ENCODE measurements around the gene PGR.

The PGR gene

GRCh38 chr11:101011881-101012280 lies 117.7 kb downstream of the PGR start:
- no peak for DNase-seq

GRCh38 chr11:101010899-101011298 lies 118.7 kb downstream of the PGR start:
- DNase-seq: no peak

- DNase-seq: no peak
Observed at GRCh38 chr11:101009690-101010055, 119.9 kb downstream of the PGR start.

DNA sequence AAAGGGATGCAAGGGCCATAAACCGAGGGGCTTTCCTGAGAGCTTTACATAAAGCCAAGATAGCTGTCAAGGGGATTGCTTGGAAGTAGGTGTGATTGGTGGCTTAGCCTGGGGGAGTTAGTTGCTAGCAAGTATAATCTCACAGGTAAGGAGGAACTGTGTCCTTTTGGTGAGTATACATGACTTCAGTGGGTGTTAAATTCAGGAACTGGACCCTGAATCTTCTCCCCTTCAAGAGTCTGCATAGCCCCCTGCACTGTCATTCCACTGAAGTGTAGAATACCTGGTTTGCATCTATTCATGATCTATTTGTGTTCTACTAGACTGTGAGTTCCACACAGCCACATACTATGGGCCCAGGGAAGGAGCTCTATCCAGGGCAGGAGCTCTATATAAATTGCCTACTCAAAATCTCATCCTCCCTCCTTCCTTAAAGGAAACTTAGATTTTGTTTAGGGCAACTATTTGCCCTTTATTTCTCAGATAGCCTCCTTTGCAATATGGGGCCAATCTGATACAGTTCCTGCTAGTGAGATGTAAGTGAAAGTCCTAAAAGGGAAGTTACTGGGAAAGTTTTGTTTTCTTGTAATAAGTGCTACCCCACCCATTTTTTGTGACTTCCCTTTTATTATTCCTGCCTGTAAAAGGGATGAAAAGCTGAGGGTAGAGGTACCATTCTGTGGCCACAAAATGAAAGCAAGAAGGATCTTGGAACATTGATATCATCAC lies 120.5 kb downstream of the PGR start:
- DNase-seq: no peak

DNA sequence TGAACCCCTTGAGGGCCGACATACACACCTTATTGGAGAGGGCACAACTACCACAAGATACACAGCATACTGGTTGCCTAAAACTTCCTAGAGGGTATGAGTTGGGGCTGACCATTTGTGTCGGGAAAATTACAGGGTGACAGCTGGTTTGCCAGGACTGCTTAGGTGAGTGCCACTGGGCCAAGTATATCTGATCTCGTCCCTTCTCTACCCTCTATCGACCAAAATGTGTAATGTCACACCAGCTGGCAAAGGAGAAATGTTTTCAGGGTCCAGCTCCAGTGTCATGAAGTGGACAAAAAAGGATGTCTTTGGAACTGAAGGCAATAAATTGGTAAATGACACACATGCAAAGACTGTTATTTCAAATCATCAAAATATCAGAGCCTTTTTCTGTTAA lies 126.1 kb downstream of the PGR start:
- DNase-seq: no peak

DNA sequence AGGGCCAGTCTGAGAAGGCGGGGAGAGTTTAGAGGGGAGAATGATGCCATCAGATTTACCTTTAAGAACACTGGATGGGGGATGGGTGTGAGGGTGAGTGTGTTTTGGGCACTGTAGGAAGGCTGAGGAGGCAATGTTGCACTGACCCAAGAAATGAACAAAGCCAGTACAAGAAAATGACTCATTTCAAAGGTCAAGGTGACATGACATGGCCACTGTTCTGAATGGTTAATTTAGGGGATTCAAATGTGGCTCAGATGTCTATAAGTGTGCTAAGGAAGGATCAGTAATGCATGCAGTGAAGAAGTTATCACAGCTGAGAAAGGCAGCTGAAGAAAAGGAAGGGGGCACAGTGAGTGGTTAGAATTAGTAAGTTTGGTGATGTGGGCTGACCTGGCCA lies 129.9 kb downstream of the PGR start:
- no peak for DNase-seq

DNA sequence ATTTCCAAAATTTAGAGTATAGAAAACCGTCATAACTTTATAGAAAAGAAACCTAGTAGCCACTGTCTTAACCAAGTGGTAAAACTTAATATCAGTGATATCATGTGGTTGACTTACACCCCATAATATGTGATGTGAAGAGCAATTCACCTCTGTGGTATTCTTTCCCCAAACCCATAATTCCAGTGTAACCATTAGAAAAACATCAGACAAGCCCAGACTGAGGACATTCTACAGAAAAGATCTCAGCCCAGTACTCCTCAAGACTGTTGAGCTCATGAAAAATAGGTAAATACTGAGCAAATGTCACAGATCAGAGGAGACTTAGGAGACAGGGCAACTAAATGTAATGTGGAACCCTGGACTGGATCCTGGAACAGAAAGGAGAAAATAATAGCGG lies 134.6 kb downstream of the PGR start:
- DNase-seq: no peak

- DNase-seq: no peak
Observed at GRCh38 chr11:100991541-100991940, 138.1 kb downstream of the PGR start.

GRCh38 chr11:100990931-100991330 lies 138.7 kb downstream of the PGR start:
- DNase-seq: no peak

- no peak for DNase-seq
Observed at GRCh38 chr11:100984668-100985067, 144.9 kb downstream of the PGR start.

GRCh38 chr11:100981196-100981824 lies 148.3 kb downstream of the PGR start:
- no peak for DNase-seq

GRCh38 chr11:100980156-100980555 lies 149.5 kb downstream of the PGR start:
- no peak for DNase-seq

Data from anterior cingulate cortex (tissue), 58 donors.